H1 (cell line): ENCODE results near the gene SESN2. TPM values are rescaled to one million over a fixed set of nuclear protein-coding genes. Genes with fewer than 3 reads are reported as not detected.

ENCODE experiments used
- CBX8 ChIP-seq: fragments of 300-800, 300-1000 bp; sonication (generic); IDR thresholded peaks from 2 replicates; pipeline ENCODE4 v1.7.1; 2016; ENCODE audit warnings: low read depth, low read length, borderline replicate concordance
- polyA plus RNA-seq, 7 experiments: library from polyadenylated mRNA; depleted of rRNA in 3 of 7; stranded (reverse) in 5 of 7; unstranded in 2 of 7; fragments of >200 nt in 5 of 7; fragments of 200-250 nt in 2 of 7; gene quantifications; 1 replicate in 5 of 7; 2 replicates in 1 of 7; 4 replicates in 1 of 7; pipeline versions ENCODE4 v1.2.1 to v1.2.3, GENCODE V29; 2011 to 2013; ENCODE audit warnings: missing spikeins in 2 of 7, mixed read lengths in 2 of 7
- total RNA-seq: library from RNA; stranded (reverse); fragmentation: NEBNext Ultra II Directional; extraction: Animal tissue kit (Norgen Biotek cat#: 25700); gene quantifications from 2 replicates; pipeline ENCODE4 v1.2.1, GENCODE V29; 2021

SESN2 gene
- total and polyA plus RNA-seq, 2 of the 8 experiments (the other 6 are each of a cell fraction or from before 2014, with no cell fraction given): 25.1 to 33.0 TPM

- no peak for TF ChIP-seq CBX8
Measured at GRCh38 chr1:28322194-28322593, 62.9 kb downstream of the SESN2 start (continued).
